ENCODE data around the gene DMRTC2.

DNA sequence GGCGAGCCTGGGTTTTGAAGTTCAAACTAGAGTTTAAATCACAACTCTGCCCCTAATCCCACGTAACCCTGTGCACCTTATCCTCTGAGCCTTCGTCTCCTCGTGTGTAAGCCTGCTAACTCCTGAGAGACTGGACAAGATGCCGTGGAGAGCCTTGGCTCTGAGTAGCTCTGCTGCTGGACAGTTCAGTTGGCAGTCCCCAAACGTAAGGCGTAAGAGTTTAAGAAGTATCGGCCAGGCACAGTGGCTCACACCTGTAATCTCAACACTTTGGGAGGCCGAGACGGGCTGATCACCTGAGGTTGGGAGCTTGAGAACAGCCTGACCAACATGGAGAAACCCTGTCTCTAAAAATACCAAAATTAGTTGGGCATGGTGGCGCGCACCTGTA, 27.5 kb downstream of the DMRTC2 start:
- TF ChIP-seq, protein P1, sequence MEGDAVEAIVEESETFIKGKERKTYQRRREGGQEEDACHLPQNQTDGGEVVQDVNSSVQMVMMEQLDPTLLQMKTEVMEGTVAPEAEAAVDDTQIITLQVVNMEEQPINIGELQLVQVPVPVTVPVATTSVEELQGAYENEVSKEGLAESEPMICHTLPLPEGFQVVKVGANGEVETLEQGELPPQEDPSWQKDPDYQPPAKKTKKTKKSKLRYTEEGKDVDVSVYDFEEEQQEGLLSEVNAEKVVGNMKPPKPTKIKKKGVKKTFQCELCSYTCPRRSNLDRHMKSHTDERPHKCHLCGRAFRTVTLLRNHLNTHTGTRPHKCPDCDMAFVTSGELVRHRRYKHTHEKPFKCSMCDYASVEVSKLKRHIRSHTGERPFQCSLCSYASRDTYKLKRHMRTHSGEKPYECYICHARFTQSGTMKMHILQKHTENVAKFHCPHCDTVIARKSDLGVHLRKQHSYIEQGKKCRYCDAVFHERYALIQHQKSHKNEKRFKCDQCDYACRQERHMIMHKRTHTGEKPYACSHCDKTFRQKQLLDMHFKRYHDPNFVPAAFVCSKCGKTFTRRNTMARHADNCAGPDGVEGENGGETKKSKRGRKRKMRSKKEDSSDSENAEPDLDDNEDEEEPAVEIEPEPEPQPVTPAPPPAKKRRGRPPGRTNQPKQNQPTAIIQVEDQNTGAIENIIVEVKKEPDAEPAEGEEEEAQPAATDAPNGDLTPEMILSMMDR (IDR thresholded peaks at IDR 0.05): no peak
- TF ChIP-seq POLR2A (IDR thresholded peaks at IDR 0.05): no peak
